Measurements from ENCODE around the gene CFAP299.
"Not testable (repeated sequence)": the region's sequence is repeated elsewhere in the genome, so short reads cannot be mapped to it uniquely, and the experiment has no call there.

CFAP299 gene

DNA sequence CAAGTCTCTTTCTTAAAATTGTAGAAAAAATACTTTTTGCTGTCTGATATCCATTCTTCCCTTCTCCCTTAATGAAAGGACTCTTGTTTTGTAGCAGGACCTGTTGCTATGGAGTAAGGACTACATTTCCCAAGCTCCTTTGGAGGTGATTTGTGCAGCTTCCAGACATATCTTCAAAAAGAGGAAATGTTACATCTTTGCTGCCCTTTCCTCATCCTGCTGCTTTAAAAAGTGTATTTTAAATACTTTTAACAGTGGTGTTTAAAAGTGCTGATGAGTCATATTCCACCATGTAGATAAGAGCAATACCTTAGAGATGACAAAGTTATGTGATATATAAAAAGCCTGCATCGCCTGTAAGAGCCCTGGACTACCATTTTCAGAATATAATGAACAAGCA lies 98.7 kb downstream of the CFAP299 start:
- H3K4me3 ChIP-seq (ENCODE audit: low read length) = no peak overlapping the region
- DNase-seq (ENCODE audit: low read depth) = peak; percentile 7
- TF ChIP-seq, protein P1, sequence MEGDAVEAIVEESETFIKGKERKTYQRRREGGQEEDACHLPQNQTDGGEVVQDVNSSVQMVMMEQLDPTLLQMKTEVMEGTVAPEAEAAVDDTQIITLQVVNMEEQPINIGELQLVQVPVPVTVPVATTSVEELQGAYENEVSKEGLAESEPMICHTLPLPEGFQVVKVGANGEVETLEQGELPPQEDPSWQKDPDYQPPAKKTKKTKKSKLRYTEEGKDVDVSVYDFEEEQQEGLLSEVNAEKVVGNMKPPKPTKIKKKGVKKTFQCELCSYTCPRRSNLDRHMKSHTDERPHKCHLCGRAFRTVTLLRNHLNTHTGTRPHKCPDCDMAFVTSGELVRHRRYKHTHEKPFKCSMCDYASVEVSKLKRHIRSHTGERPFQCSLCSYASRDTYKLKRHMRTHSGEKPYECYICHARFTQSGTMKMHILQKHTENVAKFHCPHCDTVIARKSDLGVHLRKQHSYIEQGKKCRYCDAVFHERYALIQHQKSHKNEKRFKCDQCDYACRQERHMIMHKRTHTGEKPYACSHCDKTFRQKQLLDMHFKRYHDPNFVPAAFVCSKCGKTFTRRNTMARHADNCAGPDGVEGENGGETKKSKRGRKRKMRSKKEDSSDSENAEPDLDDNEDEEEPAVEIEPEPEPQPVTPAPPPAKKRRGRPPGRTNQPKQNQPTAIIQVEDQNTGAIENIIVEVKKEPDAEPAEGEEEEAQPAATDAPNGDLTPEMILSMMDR (conservative IDR thresholded peaks at IDR 0.05; ENCODE audit: low read length) = no peak

DNA sequence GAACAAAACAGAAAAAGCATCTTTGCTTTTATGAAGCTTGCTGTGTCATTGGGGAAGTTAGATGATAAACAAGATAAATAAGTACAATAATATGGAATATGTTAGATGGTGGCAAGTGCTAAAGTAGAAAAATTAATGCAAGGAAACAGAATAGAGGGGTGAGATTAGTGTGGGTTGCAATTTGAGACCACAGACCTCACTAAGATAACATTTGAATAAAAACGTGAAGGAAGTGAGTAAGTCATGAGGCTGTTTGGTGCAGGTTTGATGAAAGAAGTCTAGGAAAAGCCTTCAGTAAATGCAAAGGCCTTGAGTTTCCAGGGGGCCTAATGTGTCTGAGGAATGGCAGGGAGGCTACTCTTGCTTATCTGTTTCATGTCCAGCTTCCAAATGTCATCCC lies 102.5 kb downstream of the CFAP299 start:
- TF ChIP-seq, protein P1 (conservative IDR thresholded peaks at IDR 0.05; ENCODE audit: low read length) = no peak
- no peak for DNase-seq (ENCODE audit: low read depth)
- no peak overlapping the region for H3K4me3 ChIP-seq (ENCODE audit: low read length)

DNA sequence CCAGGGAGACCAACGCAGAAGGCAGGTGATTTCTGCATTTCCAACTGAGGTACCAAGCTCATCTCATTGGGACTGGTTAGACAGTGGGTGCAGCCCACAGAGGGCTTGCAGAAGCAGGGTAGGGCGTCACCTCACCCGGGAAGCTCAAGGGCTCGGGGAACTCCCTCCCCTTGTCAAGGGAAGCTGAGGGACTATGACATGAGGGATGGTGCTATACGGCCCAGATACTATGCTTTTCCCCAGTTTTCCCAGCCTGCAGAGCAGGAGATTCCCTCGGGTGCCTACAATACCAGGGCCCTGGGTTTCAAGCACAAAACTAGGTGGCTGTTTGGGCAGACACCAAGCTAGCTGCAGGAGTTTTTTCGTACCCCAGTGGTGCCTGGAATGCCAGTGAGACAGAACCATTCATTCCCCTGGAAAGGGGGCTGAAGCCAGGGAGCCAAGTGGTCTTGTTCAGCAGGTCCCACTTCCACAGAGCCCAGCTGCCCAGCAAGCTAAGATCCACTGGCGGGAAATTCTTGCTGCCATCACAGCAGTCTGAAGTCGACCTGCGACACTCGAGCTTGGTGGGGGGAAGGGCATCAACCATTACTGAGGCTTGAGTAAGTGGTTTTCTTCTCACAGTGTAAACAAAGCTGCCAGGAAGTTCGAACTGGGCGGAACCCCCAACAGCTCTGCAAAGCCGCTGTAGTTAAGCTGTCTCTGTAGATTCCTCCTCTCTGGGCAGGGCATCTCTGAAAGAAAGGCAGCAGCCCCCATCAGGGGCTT lies 103.9 kb downstream of the CFAP299 start:
- DNase-seq (ENCODE audit: low read depth) = not testable (repeated sequence)

DNA sequence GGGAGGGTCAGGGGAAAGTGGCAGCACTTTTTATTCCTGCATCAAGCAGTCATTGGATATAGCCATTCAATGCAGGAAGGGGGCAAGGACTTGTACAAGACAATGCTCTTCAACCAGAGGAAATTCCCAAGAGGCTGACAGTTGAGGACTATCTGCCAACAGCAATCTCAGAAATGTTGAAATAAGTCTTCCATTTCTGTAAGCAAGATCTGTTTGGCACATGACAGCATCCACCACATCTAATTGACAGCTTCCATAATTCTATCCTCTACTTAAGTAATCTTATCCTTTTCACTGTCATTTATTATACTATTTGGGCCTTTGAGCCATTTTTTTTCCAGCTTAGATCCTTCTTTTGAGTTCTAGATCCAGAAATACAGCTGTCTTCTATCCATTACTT lies 110.7 kb downstream of the CFAP299 start:
- TF ChIP-seq, protein P1 (conservative IDR thresholded peaks at IDR 0.05; ENCODE audit: low read length) = no peak
- DNase-seq (ENCODE audit: low read depth) = peak; percentile 55
- H3K4me3 ChIP-seq (ENCODE audit: low read length) = no peak overlapping the region

More for the DNA sequence above, 103.9 kb downstream of the CFAP299 start:
- H3K4me3 ChIP-seq (ENCODE audit: low read length) = not testable (repeated sequence)

DNA sequence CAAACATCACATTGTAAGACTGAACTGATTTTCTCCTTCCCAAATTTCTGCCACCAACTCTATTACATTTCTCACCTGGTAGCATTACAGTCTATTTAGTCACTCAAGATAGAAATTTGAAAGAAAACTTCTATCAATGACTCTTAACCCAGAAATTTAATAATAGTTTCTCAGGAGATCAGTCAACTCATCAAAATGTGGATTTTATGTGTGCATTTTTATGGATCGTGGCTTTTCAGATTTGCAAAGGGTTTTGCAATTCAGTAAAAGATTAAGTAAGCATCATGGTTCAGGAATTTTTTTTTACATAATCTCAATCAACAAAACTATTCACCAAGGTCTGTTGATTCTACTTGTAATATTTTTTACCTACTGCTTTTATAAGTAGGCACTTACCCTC lies 111.1 kb downstream of the CFAP299 start:
- TF ChIP-seq, protein P1 (conservative IDR thresholded peaks at IDR 0.05; ENCODE audit: low read length) = no peak
- no peak overlapping the region for H3K4me3 ChIP-seq (ENCODE audit: low read length)
- DNase-seq (ENCODE audit: low read depth) = peak; percentile 76

DNA sequence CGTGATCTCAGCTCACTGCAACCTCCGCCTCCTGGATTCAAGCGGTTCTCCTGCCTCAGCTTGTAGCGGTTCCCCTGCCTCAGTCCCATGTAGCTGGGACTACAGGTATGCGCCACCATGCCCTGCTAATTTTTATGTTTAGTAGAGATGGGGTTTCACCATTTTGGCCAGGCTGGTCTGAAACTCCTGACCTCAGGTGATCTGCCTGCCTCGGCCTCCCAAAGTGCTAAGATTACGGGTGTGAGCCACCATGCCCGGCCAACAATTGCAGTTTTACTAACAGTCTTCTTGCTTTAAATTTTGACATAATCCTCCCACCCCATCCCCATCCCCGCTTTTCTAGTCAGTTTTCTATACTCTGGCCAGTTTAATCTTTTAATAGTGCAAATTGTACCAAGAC lies 112.0 kb downstream of the CFAP299 start:
- H3K4me3 ChIP-seq (ENCODE audit: low read length) = no peak overlapping the region
- TF ChIP-seq, protein P1 (conservative IDR thresholded peaks at IDR 0.05; ENCODE audit: low read length) = no peak
- DNase-seq (ENCODE audit: low read depth) = no peak

DNA sequence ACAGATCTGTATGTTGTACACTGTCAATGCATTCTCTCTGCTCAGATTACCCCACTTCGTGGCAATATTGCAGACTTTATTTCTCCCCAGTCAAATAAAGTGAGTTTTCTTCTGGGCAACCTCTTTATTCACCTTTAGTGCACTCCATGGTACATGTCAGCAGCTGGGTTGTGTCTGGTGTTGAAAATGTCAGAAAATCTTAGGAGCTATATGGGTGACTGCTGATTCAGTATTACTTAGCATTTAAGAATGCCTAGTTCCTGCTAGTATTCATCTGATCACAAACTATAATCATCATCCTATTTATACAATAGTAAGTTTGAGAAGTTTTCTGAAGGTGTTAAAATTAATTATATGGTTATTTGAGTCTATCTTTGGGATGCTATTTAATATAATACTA lies 112.5 kb downstream of the CFAP299 start:
- H3K4me3 ChIP-seq (ENCODE audit: low read length) = no peak overlapping the region
- TF ChIP-seq, protein P1 (conservative IDR thresholded peaks at IDR 0.05; ENCODE audit: low read length) = no peak
- no peak for DNase-seq (ENCODE audit: low read depth)
